H1 (cell line): ENCODE data around the gene NCK2. TPM values are rescaled to one million over a fixed set of nuclear protein-coding genes. Genes with fewer than 3 reads are reported as not detected.

Source experiments
- TAF7 ChIP-seq: optimal IDR thresholded peaks from 2 replicates; pipeline ENCODE3; 2011; ENCODE audit warnings: low read depth, mild to moderate bottlenecking, inconsistent platforms, low read length, moderate library complexity, borderline replicate concordance
- polyA plus RNA-seq, 7 experiments: library from polyadenylated mRNA; depleted of rRNA in 3 of 7; stranded (reverse) in 5 of 7; unstranded in 2 of 7; fragments of >200 nt in 5 of 7; fragments of 200-250 nt in 2 of 7; gene quantifications; 1 replicate in 5 of 7; 2 replicates in 1 of 7; 4 replicates in 1 of 7; pipeline versions ENCODE4 v1.2.1 to v1.2.3, GENCODE V29; 2011 to 2013; ENCODE audit warnings: missing spikeins in 2 of 7, mixed read lengths in 2 of 7
- total RNA-seq: library from RNA; stranded (reverse); fragmentation: NEBNext Ultra II Directional; extraction: Animal tissue kit (Norgen Biotek cat#: 25700); gene quantifications from 2 replicates; pipeline ENCODE4 v1.2.1, GENCODE V29; 2021
- TF ChIP-seq, protein P1 (sequence below), 3 experiments: IDR thresholded peaks; 1 replicate in 2 of 3; 2 replicates in 1 of 3; pipeline versions ENCODE4 v1.5.1 to v1.6.1; 2011; ENCODE audit warnings: low read length in 3 of 3, mild to moderate bottlenecking in 3 of 3, inconsistent platforms in 2 of 3, low read depth in 1 of 3, moderate library complexity in 1 of 3; ENCODE audit not compliant: insufficient read depth in 1 of 3; ENCODE audit errors: control extremely low read depth in 1 of 3

The NCK2 gene
- total and polyA plus RNA-seq, 2 of the 8 experiments (the other 6 are each of a cell fraction or from before 2014, with no cell fraction given): 30.3 to 65.7 TPM

DNA sequence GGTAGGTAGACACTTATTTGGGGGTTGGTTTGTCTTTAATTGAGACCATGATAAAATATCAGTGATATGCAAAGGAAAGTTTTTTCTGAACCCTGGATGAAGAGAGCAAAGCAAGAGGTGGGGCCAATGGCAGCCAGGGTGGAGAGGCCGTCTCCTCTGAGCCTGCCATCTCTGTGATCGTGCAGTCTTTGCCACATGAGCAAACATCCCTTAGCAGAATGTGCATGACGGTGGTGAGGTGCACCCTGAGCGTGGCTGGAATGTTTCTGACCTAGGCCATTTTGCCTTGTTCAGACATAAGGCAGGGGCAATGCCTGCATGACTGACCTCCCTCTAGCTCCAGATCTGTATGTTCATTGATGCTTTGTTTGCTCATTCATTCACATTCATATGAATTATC is 6.0 kb downstream of the NCK2 start (continued):
- TF ChIP-seq, protein P1, sequence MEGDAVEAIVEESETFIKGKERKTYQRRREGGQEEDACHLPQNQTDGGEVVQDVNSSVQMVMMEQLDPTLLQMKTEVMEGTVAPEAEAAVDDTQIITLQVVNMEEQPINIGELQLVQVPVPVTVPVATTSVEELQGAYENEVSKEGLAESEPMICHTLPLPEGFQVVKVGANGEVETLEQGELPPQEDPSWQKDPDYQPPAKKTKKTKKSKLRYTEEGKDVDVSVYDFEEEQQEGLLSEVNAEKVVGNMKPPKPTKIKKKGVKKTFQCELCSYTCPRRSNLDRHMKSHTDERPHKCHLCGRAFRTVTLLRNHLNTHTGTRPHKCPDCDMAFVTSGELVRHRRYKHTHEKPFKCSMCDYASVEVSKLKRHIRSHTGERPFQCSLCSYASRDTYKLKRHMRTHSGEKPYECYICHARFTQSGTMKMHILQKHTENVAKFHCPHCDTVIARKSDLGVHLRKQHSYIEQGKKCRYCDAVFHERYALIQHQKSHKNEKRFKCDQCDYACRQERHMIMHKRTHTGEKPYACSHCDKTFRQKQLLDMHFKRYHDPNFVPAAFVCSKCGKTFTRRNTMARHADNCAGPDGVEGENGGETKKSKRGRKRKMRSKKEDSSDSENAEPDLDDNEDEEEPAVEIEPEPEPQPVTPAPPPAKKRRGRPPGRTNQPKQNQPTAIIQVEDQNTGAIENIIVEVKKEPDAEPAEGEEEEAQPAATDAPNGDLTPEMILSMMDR (IDR thresholded peaks at IDR 0.05; ENCODE audit: control extremely low read depth in 1 of 3, insufficient read depth in 1 of 3, low read depth in 1 of 3, low read length in 3 of 3): no peak
- TF ChIP-seq TAF7: no peak
- TF ChIP-seq, all 59 proteins: peak for 0
